Endothelial cell of umbilical vein (primary cell): ENCODE data around the gene PCDHA3. TPM values are rescaled to one million over a fixed set of nuclear protein-coding genes. Genes with fewer than 3 reads are reported as not detected.

Source experiments
- BruUV-seq: library from RNA; stranded (reverse); fragments of 400-500 nt; replicated peaks from 2 replicates; lab custom pipeline; 2021; lab: Mats Ljungman, UMichigan
- CTCF ChIA-PET: fragments of 300-600, 350-600 bp; sonication (Branson Sonifier 250); formaldehyde crosslinking; loops from one replicate; lab custom pipeline; 2021; ENCODE audit warnings: antibody characterized with exemption, inconsistent platforms; lab: Charles Lee
- POLR2A ChIA-PET: fragments of 300-600, 350-600 bp; sonication (Branson Sonifier 250); formaldehyde crosslinking; loops from one replicate; lab custom pipeline; 2021; ENCODE audit warnings: antibody characterized with exemption, inconsistent platforms; lab: Charles Lee
- DNase-seq: peaks from one replicate; pipeline ENCODE4 v3.0.0-alpha.2; 2011; ENCODE audit warnings: low read depth, low spot score
- FAIRE-seq: peaks from 2 replicates; lab custom pipeline; 2011; peaks lifted over from hg19 to GRCh38; lab: Jason Lieb, UNC
- H2AFZ ChIP-seq: 2 replicates; pipeline ENCODE4 v1.6.0; 2012; ENCODE audit warnings: low read depth, low read length, control low read depth, inconsistent platforms
- H3K27ac ChIP-seq: 2 replicates; pipeline ENCODE4 v1.5.1; 2011; ENCODE audit warnings: low read depth, mild to moderate bottlenecking, control low read depth, low read length, moderate library complexity; ENCODE audit not compliant: insufficient read depth
- H3K27me3 ChIP-seq, 2 experiments: 2 replicates each; pipeline versions ENCODE4 v1.6.0 to v1.6.1; 2011; ENCODE audit warnings: low read length in 2 of 2, mixed read lengths in 1 of 2; ENCODE audit not compliant: control insufficient read depth in 2 of 2, insufficient read depth in 2 of 2
- H3K36me3 ChIP-seq, 2 experiments: 2 replicates in 1 of 2; 3 replicates in 1 of 2; pipeline ENCODE4 v1.5.1; 2011; ENCODE audit warnings: low read length in 2 of 2, mild to moderate bottlenecking in 1 of 2, moderate library complexity in 1 of 2; ENCODE audit not compliant: control insufficient read depth in 2 of 2, insufficient read depth in 2 of 2; ENCODE audit errors: extremely low read depth in 1 of 2
- H3K4me1 ChIP-seq: 3 replicates; pipeline ENCODE4 v1.5.1; 2011; ENCODE audit warnings: mild to moderate bottlenecking, low read length; ENCODE audit not compliant: control insufficient read depth, insufficient read depth; ENCODE audit errors: extremely low read depth
- H3K4me2 ChIP-seq: 2 replicates; pipeline ENCODE4 v1.6.1; 2011; ENCODE audit warnings: low read length, control low read depth, mixed read lengths; ENCODE audit not compliant: insufficient read depth
- H3K4me3 ChIP-seq, 3 experiments: fragments of 200-600 bp in 1 of 3; sonication (generic), shearing (Covaris generic) in 1 of 3; replicated peaks in 1 of 3; 2 replicates each; pipeline ENCODE4 v1.5.1; 2011 to 2016; ENCODE audit warnings: control low read depth in 3 of 3, low read length in 3 of 3, mild to moderate bottlenecking in 2 of 3, inconsistent platforms in 1 of 3, low read depth in 1 of 3, moderate library complexity in 1 of 3; ENCODE audit not compliant: insufficient read depth in 1 of 3
- H3K79me2 ChIP-seq: 2 replicates; pipeline ENCODE4 v1.6.0; 2012; ENCODE audit warnings: low read length, inconsistent platforms; ENCODE audit not compliant: control insufficient read depth, insufficient read depth
- H3K9ac ChIP-seq: replicated peaks from 2 replicates; pipeline ENCODE3; 2011; ENCODE audit warnings: low read length, control low read depth; ENCODE audit not compliant: insufficient read depth; ENCODE audit errors: extremely low read depth
- H3K9me1 ChIP-seq: replicated peaks from 3 replicates; pipeline ENCODE4 v1.6.0; 2011; ENCODE audit warnings: mild to moderate bottlenecking, low read length; ENCODE audit not compliant: control insufficient read depth, insufficient read depth; ENCODE audit errors: extremely low read depth
- H3K9me3 ChIP-seq: replicated peaks from 2 replicates; pipeline ENCODE4 v1.5.1; 2012; ENCODE audit warnings: low read length, inconsistent platforms; ENCODE audit not compliant: control insufficient read depth, insufficient read depth
- H4K20me1 ChIP-seq: replicated peaks from 2 replicates; pipeline ENCODE3; 2011; ENCODE audit warnings: mild to moderate bottlenecking, low read length; ENCODE audit not compliant: control insufficient read depth, insufficient read depth; ENCODE audit errors: extremely low read depth
- CTCF ChIP-seq, 2 donors: IDR thresholded peaks; 1 replicate in 1 of 2; 2 replicates in 1 of 2; pipeline ENCODE4 v1.5.1; 2011; ENCODE audit warnings: low read length in 2 of 2, mild to moderate bottlenecking in 2 of 2, moderate library complexity in 2 of 2, control low read depth in 1 of 2, inconsistent platforms in 1 of 2, low read depth in 1 of 2; ENCODE audit not compliant: insufficient read depth in 1 of 2; ENCODE audit errors: extremely low read depth in 1 of 2
- EZH2 ChIP-seq: IDR thresholded peaks from 2 replicates; pipeline ENCODE4 v1.6.1; 2012; ENCODE audit warnings: borderline replicate concordance, low read depth, mild to moderate bottlenecking, moderate library complexity, low read length, inconsistent platforms; ENCODE audit not compliant: severe bottlenecking
- FOS ChIP-seq: IDR thresholded peaks from 2 replicates; pipeline ENCODE4 v1.6.1; 2011; ENCODE audit warnings: mild to moderate bottlenecking, low read length, moderate library complexity, borderline replicate concordance; ENCODE audit not compliant: insufficient read depth
- GATA2 ChIP-seq: IDR thresholded peaks from 2 replicates; pipeline ENCODE4 v1.7.0; 2011; ENCODE audit warnings: low read depth, mild to moderate bottlenecking, moderate library complexity, mixed read lengths, low read length; ENCODE audit not compliant: insufficient read length, insufficient read depth
- JUN ChIP-seq: IDR thresholded peaks from 2 replicates; pipeline ENCODE4 v1.6.1; 2011; ENCODE audit warnings: borderline replicate concordance, low read depth; ENCODE audit not compliant: insufficient read length, insufficient read depth
- MYC ChIP-seq: IDR thresholded peaks from one replicate; pipeline ENCODE4 v1.6.1; 2011; ENCODE audit warnings: mild to moderate bottlenecking, low read depth, low read length
- POLR2A ChIP-seq: IDR thresholded peaks from 2 replicates; pipeline ENCODE4 v1.6.1; 2012; ENCODE audit warnings: low read depth, mild to moderate bottlenecking, control low read depth, low read length
- POLR2AphosphoS5 ChIP-seq: IDR thresholded peaks from 2 replicates; pipeline ENCODE4 v1.6.1; 2012; ENCODE audit warnings: low read depth, mild to moderate bottlenecking, control low read depth, low read length, moderate library complexity; ENCODE audit not compliant: insufficient read depth
- dilution Hi-C: fragments of 300-500 bp; cut with MboI; formaldehyde crosslinking; loops from one replicate; pipeline ENCODE4 v1.15.0; 2019; ENCODE audit warnings: low sequenced_read_pairs; ENCODE audit not compliant: extremely low pct_ligation_motif_present
- intact Hi-C: fragments of 100-400 bp; cut with micrococcal nuclease; formaldehyde crosslinking; loops from one replicate; pipeline ENCODE4 v1.10.0; 2022
- polyA plus RNA-seq, 4 experiments: library from polyadenylated mRNA; depleted of rRNA in 3 of 4; stranded (reverse) in 3 of 4; unstranded in 1 of 4; fragments of >200 nt; gene quantifications; 2 replicates each; pipeline versions ENCODE4 v1.2.1 to v1.2.3, GENCODE V29; 2011 to 2012; ENCODE audit warnings: missing spikeins in 1 of 4
- total RNA-seq: library from RNA; stranded (reverse); gene quantifications from 2 replicates; pipeline ENCODE4 v1.2.3, GENCODE V29; 2021
- TF ChIP-seq, protein P1 (sequence below): IDR thresholded peaks from 2 replicates; pipeline ENCODE4 v1.6.1; 2011; ENCODE audit not compliant: insufficient read depth, insufficient read length

PCDHA3 gene
- total and polyA plus RNA-seq, 2 donors (not counting 3 experiments of a cell fraction or from before 2014, with no cell fraction given), result 0.07 to 0.09 TPM

GRCh38 chr5:140823475-140823874 is 22.6 kb downstream of the PCDHA3 start:
- H3K36me3 ChIP-seq, result no peaks in the 10 kb centered on the region
- DNase-seq, result no peak
- intact Hi-C loops, result no loop called here
- H3K27me3 ChIP-seq, result no peaks in the 10 kb centered on the region
- H3K4me3 ChIP-seq, result no peak overlapping the region
- FAIRE-seq, result no peak
- BruUV-seq, result no TSS peak
- H2AFZ ChIP-seq, result no peak overlapping the region
- H3K4me1 ChIP-seq, result no peaks in the 10 kb centered on the region
- no peaks in the 10 kb centered on the region for H3K79me2 ChIP-seq
- no peak overlapping the region for H3K4me2 ChIP-seq
- dilution Hi-C loops, result no loop called here
- TF ChIP-seq, protein P1, sequence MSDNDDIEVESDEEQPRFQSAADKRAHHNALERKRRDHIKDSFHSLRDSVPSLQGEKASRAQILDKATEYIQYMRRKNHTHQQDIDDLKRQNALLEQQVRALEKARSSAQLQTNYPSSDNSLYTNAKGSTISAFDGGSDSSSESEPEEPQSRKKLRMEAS, result no peak
- TF ChIP-seq CTCF (IDR thresholded peaks at IDR 0.05; ENCODE audit: extremely low read depth in 1 of 2, insufficient read depth in 1 of 2, low read depth in 1 of 2, low read length in 2 of 2), result no peak
- no peak for TF ChIP-seq EZH2
- no peak for TF ChIP-seq POLR2A
- TF ChIP-seq POLR2AphosphoS5, result no peak
- no peak for TF ChIP-seq JUN
- TF ChIP-seq GATA2, result no peak
- TF ChIP-seq FOS, result no peak
- no peak for TF ChIP-seq MYC
- CTCF ChIA-PET, result no interaction called here
- no peaks in the 10 kb centered on the region for H3K9me1 ChIP-seq
- POLR2A ChIA-PET, result no interaction called here
- no peaks in the 10 kb centered on the region for H4K20me1 ChIP-seq
- no peak overlapping the region for H3K9ac ChIP-seq
- H3K27ac ChIP-seq, result no peak overlapping the region
- no peaks in the 10 kb centered on the region for H3K9me3 ChIP-seq
